Raji (cell line): ENCODE measurements around the gene P2RX6.

Source experiments
- POLR2A ChIP-seq: IDR thresholded peaks from 2 replicates; pipeline ENCODE4 v1.6.1; 2011; ENCODE audit warnings: low read depth, low read length, control low read depth; ENCODE audit not compliant: insufficient read depth

Gene P2RX6

DNA sequence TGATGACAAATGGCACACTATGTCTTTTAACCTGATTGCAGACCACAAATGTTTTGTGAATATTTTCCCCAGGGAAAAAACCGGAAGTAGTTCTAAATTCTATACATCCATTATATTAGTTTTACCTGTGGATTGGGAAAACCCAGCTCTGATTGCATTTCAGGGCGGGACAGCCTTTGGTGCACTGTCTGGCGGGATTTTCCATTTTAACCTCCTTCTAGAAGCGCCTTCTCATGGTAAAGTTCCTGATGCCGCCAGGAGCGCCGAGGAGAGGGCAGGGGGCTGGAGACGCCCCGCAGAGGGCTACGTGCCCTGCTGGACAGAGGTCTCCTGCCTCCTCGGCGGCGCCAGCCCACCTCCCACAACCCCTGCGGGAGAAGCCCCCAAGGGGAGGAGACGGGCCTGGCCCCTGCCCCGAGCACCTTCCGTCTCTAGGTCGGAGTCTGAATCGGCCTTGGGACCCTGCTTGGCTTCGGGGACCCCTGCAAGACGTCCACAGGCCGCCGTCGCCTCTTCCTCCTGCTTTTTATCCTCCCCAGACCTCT, 1.2 kb upstream of the P2RX6 start:
- no peak for TF ChIP-seq POLR2A

DNA sequence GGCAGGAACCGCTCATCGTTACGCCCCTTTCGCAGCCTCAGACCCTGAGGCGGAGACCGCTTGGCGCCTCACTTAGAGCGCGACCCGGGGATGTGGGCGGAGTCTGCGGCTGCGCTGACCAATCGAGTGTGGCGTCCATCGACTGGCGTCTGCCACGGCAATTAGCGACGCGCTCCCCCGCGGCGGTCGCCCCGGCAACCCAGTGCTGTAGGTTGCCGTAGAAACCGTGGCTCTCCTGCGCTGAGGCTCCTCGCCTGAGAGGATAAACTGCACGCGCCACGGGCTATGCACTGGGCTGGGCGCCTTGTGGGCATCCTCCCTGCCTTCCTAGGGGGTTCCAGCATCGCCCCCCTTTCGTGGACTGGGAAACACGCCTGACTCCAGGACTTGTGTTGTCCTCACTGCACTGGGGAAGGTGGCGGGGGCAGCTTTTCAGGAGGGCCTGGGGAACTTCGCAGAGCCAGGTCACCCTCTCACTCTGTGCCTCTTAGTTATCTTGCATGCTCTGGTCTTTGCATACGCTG, 701 bp upstream of the P2RX6 start:
- peak; percentile 25; the same call in 1 of the 2 replicates for TF ChIP-seq POLR2A

DNA sequence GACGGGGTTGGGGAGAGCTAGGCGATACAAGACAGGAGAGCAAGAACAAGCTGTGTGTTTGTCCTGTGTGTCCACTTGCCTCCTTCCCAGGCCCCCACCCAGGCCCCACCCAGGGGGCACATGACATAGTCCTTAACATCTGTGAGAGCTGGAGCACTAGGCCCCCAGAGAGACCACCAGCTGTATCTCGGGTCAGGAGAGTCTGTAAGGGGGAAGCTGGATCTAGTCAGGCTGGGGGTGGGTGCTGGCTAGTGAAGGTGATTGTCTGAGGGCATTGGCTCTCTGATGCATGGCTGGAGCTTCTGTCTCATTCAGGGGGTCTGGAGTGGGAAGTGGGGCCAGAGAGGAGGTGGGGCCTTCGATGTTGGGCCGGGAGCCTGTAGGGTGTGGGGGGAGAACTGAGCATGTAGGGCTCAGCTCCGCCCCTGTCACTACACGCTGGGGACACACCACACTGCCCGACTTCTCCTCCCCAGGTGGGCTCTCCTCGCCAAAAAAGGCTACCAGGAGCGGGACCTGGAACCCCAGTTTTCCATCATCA, 571 bp downstream of the P2RX6 start:
- no peak for TF ChIP-seq POLR2A

DNA sequence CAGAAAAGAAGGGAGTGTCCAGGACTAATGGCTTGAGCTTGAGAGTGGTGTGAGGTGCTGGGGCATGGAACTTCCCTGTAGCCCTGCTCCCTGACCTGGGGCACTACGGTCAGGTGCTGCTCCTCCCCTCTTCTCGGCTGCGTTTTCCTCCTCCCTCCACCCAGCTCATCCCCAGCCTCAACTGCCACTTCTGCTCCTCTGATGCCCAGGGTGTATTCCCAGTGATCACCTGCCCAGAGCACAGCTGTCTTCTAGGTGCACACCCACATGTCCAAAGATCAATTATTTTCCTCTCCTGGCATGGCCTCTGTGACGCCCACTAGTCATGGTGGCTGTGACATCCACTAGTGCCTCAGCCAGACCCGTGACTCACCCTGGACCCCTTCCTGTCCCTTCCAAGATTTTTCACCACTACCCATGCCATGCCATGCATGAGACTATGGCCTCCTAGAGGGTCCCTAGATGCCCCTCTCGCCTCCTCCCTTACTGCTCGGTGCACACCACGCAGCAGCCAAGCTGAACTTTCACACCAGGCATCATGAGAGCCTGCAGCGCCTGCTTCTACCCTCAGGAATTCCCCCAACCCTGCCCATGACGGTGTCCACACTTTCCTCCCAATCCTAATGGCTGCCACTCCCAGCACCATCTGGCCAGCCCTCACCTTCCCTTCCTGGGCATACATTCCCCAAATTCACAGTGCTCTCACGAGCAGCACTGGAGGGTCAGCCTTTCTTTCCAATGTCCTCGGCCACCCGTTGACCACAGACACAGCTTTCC, 1.9 kb downstream of the P2RX6 start:
- TF ChIP-seq POLR2A: no peak

DNA sequence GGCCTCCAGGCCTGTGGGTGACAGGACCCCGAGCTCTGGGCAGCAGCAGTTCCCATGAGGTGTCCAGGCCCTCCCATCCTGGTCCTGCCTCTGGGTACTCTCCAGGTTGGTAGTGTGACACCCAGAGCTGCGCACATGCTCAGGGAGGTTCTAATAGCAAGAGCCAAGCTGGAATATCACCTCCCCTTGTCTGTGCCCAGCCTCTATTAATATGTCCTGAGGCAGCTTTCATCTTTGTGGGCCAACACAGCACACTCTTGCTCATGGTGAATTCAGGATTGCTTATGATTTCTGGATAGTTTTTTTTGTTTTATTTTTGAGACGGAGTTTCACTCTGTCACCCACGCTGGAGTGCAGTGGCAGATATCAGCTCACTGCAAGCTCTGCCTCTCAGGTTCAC, 3.3 kb downstream of the P2RX6 start:
- TF ChIP-seq POLR2A: no peak

DNA sequence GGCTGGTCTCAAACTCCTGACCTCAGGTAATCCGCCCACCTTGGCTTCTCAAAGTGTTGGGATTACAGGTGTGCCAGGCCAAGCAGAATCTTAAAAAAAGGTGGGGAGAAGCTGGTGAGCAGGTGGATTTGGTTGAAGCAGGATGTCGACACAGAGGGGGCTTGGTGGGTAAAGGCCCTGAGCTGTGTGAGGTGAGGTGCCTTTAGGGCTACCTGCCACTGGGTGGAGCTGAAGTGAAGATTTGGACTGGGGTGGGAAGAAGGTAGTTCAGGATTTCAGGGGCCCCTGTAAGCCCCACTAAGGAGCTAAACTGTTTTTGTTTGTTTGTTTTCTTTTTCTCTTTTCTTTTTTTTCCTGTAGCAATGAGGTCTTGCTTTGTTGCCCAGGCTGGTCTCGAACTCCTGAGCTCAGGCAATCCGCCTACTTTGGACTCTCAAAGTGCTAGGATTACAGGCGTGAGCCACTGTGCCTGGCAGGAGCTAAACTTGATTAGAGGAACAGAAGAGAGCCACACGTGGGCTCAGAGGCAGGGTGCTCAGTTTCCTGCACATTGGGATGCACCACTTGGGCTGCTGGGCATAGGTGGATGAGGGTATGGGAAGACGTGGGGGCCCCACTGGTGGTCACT, 6.0 kb downstream of the P2RX6 start:
- TF ChIP-seq POLR2A: no peak

DNA sequence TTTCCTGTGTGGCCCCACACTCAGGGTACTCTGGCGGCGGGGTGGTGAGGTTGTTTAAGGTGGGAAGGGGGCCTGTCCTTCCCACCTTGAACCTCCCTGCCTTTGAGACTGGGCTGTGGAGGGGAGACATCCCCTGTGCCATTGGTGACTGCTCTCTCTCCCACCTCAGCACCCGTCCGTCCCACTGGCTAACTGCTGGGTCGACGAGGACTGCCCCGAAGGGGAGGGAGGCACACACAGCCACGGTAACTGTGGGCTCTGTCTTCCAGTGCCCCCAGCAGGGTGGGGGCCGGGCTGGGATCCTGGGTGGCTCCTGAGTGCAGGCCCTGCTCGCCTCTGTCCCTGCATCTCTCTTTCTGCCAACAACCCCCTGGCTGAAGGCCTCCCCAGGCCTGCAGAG, 7.5 kb downstream of the P2RX6 start:
- no peak for TF ChIP-seq POLR2A

DNA sequence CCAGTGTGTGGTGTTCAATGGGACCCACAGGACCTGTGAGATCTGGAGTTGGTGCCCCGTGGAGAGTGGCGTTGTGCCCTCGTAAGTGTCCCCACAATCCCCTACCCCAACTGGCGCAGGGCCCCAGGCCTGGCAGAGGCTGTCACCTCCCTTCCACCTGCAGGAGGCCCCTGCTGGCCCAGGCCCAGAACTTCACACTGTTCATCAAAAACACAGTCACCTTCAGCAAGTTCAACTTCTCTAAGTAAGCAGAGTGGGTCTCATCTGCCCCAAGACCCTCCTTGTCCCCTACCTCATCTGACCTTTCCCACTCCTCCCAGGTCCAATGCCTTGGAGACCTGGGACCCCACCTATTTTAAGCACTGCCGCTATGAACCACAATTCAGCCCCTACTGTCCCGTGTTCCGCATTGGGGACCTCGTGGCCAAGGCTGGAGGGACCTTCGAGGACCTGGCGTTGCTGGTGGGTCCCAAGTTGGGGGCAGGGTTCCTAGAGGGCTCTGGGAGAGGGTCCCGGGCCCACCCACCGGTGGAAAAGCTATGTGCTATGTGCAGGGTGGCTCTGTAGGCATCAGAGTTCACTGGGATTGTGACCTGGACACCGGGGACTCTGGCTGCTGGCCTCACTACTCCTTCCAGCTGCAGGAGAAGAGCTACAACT, 8.1 kb downstream of the P2RX6 start:
- TF ChIP-seq POLR2A: no peak

DNA sequence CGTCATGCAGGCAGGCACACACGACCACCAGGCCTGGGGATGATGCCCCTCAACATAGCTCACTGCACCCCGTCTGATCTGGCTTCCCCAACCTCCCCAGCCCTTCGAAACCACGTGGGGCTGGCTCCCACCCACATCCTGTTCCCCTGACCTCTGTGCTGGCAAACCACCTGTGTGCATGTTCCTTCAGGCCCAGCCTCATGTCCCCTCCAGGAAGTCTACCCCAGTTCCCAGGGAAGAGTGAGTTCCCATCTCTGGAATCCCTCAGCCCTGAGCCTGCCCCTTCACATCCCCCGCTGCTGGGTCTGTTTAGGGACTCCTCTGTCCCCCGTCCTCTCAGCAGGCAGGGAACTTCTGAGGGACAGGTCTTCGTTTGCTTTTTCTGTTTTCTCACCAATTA, 10.3 kb downstream of the P2RX6 start:
- no peak for TF ChIP-seq POLR2A

DNA sequence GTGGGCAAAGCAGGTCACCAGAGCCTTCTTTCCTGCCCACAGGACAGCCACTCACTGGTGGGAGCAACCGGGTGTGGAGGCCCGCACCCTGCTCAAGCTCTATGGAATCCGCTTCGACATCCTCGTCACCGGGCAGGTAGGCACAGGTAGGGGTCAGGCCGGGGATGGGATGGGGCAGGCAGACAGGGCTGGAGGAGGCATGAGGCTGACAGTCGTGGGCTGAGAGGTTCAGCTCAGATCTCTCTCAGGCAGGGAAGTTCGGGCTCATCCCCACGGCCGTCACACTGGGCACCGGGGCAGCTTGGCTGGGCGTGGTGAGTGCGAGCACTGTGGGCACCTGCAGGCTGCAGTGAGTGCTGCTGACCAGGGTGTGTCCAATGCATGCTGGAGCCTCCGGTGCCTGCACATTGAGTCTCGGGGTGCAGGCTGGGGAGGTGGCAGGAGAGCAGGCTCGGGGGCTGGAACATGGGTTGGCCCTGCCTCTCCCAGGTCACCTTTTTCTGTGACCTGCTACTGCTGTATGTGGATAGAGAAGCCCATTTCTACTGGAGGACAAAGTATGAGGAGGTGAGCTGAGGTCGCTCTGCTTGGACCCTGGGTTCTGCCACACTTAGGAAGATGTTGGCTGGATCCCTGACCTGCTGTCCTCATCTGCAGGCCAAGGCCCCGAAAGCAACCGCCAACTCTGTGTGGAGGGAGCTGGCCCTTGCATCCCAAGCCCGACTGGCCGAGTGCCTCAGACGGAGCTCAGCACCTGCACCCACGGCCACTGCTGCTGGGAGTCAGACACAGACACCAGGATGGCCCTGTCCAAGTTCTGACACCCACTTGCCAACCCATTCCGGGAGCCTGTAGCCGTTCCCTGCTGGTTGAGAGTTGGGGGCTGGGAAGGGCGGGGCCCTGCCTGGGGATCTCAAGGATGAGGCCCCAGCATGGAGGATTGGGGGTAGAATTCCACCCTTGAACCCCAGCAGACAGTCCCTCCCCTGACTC, 11.1 kb downstream of the P2RX6 start:
- TF ChIP-seq POLR2A: no peak

DNA sequence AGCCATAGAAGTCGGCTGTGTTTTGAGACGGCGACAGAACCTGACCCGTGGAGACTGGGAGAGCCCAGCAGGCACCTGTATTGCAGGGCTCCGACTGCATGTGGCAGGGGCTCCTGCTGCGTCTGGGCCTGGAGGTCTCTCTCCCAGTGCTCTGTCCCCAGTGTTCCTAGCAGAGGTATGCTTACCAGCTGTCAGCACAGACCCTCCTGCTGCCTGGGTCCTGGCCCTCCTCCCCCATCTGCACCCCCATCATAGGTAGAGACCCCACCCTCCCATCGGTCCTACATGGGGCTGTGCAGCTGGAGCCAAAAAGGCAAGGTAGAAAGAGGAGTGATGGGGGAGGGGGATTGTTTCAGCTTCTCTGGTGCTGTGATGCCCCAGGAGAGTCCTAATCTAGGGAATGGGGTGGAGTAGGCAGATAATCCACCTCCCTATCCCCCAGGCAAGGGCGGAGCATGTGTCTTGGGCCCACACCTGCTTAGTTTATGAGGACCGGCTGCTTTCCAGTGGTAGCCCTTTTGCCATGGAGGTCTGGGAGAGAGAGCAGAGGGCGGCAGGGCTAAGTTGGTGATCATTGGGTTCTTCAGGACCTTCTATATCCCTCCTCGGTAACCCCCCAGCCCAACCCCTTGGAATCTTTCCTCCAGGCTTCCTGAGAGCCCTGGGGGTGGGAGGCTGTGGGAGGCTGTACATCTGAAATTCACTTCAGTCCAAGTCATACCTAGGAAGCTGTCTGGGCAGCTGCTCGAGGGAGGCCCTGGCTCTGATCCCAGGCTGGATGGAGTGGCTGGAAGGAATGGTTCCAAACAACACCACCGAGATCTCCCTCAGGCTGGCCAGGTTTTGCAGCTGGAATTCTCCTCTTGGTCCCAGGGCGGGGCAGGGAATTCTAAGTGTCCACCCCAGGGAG, 12.1 kb downstream of the P2RX6 start:
- no peak for TF ChIP-seq POLR2A

DNA sequence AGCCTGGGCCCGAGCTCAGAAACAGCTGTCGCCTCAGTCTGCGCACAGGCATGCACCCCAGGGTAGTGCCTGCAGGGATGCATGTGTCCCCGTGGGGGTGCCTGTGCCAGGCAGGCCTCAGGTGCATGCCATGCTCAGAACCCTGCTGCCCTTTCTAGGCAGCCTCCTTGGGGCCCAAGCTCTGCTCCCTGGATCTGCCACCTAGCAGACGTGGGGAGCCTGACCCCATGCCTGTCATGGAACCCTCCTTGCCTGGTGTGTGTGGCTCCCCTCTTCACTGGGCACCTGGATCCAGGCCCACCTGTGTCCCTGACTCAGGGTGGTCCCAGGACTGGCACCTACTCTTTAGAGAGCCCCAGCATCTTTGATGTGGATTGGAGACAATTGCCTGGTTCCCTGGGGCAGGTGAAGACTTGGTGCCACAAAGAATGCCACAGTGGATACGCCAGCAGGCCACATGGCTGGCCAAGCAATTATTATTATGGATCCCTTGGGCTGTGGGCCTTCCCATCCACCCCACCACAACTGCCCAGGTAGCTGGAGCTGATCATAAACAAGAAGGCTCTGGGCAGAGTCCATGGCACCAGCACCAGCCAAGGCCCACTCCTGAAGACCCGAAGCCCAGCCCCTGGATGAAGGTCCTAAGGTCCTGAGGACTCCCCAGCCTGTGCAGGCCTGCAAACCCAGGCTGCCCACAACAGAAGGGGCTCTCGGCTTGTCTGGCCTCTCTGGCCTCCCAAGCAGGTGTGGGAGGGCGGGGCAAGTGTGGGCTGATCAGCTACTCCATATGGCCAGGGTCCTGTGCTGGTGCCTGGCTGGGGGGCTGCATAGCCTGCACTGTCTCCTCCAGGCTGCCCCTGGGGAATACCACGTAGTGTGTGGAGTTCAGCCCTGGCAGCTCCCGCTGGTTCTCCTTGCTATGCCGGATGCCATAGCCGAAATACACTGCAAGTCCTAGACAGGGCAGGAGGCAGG, 13.6 kb downstream of the P2RX6 start:
- no peak for TF ChIP-seq POLR2A
